Measurements from ENCODE around the gene SHLD1.

SHLD1 gene

DNA sequence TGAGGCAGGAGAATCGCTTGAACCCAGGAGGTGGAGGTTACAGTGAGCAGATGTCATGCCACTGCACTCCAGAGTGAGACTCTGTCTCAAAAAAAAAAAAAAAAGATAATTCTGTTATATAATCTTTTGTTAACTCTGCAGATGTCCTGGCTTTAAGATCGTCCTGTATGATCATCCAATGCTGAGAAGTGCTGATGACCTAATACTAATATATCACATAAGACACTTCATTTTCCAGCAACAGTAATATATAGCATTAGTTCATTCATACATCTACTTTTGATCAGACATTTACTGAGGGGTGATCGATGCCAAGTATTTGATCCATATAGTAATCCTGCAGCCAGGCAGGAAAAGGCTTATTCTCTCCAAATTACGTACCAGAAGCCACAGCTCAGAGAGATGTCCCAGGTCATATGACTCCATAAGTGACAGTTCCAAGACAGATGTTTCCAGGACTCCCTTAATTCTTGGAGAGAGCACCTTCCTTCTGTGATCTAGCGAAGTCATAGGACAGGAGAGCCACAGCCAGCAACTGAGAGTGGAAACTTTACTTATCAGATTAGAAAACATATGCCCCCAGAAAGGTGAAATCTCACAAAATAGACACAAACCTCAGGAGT is 60.7 kb downstream of the SHLD1 start:
- TF ChIP-seq EZH2 (IDR thresholded peaks at IDR 0.05; ENCODE audit: borderline replicate concordance, low read depth, low read length, severe bottlenecking) = no peak
- TF ChIP-seq, protein P1, sequence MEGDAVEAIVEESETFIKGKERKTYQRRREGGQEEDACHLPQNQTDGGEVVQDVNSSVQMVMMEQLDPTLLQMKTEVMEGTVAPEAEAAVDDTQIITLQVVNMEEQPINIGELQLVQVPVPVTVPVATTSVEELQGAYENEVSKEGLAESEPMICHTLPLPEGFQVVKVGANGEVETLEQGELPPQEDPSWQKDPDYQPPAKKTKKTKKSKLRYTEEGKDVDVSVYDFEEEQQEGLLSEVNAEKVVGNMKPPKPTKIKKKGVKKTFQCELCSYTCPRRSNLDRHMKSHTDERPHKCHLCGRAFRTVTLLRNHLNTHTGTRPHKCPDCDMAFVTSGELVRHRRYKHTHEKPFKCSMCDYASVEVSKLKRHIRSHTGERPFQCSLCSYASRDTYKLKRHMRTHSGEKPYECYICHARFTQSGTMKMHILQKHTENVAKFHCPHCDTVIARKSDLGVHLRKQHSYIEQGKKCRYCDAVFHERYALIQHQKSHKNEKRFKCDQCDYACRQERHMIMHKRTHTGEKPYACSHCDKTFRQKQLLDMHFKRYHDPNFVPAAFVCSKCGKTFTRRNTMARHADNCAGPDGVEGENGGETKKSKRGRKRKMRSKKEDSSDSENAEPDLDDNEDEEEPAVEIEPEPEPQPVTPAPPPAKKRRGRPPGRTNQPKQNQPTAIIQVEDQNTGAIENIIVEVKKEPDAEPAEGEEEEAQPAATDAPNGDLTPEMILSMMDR (IDR thresholded peaks at IDR 0.05; ENCODE audit: borderline replicate concordance, extremely low read depth, low read length, poor library complexity, severe bottlenecking) = no peak
- no peaks in the 10 kb centered on the region for H3K79me2 ChIP-seq (ENCODE audit: insufficient read depth, low read length)
- H3K4me3 ChIP-seq (ENCODE audit: low read depth in 1 of 2, low read length in 2 of 2) = no peak overlapping the region
- H3K9me3 ChIP-seq (ENCODE audit: insufficient read depth, low read length, severe bottlenecking) = no peaks in the 10 kb centered on the region
- peaks cover 5% of the 10 kb centered on the region; the same call in 1 of the 2 replicates for H3K36me3 ChIP-seq (ENCODE audit: insufficient read depth, low read length)
- H3K27ac ChIP-seq (ENCODE audit: low read length) = no peak overlapping the region
- no peaks in the 10 kb centered on the region for H3K4me1 ChIP-seq (ENCODE audit: insufficient read depth, low read length)
- H3K4me2 ChIP-seq (ENCODE audit: insufficient read depth, low read length) = no peak overlapping the region
- no peak overlapping the region for H3K9ac ChIP-seq (ENCODE audit: low read depth, low read length)
- ATAC-seq (ENCODE audit: insufficient read depth, low read depth) (no peak), DNase-seq (no peak)
- no peak overlapping the region for H2AFZ ChIP-seq (ENCODE audit: low read depth, low read length)
- no peaks in the 10 kb centered on the region for H3K27me3 ChIP-seq (ENCODE audit: insufficient read depth, low read length, poor library complexity)
- no peaks in the 10 kb centered on the region for H4K20me1 ChIP-seq (ENCODE audit: insufficient read depth, low read length)

DNA sequence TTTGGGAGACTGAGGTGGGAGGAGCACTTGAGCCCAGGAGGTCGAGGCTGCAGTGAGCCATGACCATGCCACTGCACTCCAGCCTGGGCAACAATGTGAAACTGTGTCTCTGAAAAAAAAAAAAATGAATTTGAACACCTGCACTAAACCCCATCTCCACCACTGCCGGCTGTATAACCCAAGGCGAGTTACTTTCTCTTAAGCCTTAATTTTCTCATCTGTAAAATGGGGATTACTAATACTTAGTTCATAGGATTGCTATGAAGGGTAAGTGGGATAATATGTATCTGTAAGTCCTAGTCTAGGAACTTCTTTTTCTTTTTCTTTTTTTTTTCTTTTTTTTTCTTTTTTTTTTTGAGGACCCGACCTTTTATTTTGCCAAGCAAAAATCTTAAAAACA is 61.5 kb downstream of the SHLD1 start:
- Histone ChIP-seq H3K36me3 (ENCODE audit: insufficient read depth, low read length) (peaks cover 2% of the 10 kb centered on the region; the same call in 1 of the 2 replicates), H3K27me3 (ENCODE audit: insufficient read depth, low read length, poor library complexity) (no peaks in the 10 kb centered on the region), H3K4me2 (ENCODE audit: insufficient read depth, low read length) (no peak overlapping the region), H3K9me3 (ENCODE audit: insufficient read depth, low read length, severe bottlenecking) (no peaks in the 10 kb centered on the region), H3K79me2 (ENCODE audit: insufficient read depth, low read length) (no peaks in the 10 kb centered on the region), H2AFZ (ENCODE audit: low read depth, low read length) (no peak overlapping the region), H3K4me1 (ENCODE audit: insufficient read depth, low read length) (no peaks in the 10 kb centered on the region), H3K4me3 (ENCODE audit: low read depth in 1 of 2, low read length in 2 of 2) (no peak overlapping the region), H3K27ac (ENCODE audit: low read length) (no peak overlapping the region), H3K9ac (ENCODE audit: low read depth, low read length) (no peak overlapping the region), H4K20me1 (ENCODE audit: insufficient read depth, low read length) (no peaks in the 10 kb centered on the region)
- DNase-seq = no peak
- no peak for TF ChIP-seq EZH2 (IDR thresholded peaks at IDR 0.05; ENCODE audit: borderline replicate concordance, low read depth, low read length, severe bottlenecking)
- TF ChIP-seq, protein P1 (IDR thresholded peaks at IDR 0.05; ENCODE audit: borderline replicate concordance, extremely low read depth, low read length, poor library complexity, severe bottlenecking) = no peak
- no peak for ATAC-seq (ENCODE audit: insufficient read depth, low read depth)

GRCh38 chr20:5818346-5818681 is 68.1 kb downstream of the SHLD1 start:
- ATAC-seq (ENCODE audit: insufficient read depth, low read depth) (no peak), DNase-seq (no peak)
- Histone ChIP-seq H3K27me3 (ENCODE audit: insufficient read depth, low read length, poor library complexity) (no peaks in the 10 kb centered on the region), H4K20me1 (ENCODE audit: insufficient read depth, low read length) (no peaks in the 10 kb centered on the region), H3K36me3 (ENCODE audit: insufficient read depth, low read length) (no peaks in the 10 kb centered on the region), H2AFZ (ENCODE audit: low read depth, low read length) (no peak overlapping the region), H3K79me2 (ENCODE audit: insufficient read depth, low read length) (no peaks in the 10 kb centered on the region), H3K4me1 (ENCODE audit: insufficient read depth, low read length) (no peaks in the 10 kb centered on the region), H3K27ac (ENCODE audit: low read length) (no peak overlapping the region), H3K9ac (ENCODE audit: low read depth, low read length) (no peak overlapping the region), H3K4me3 (ENCODE audit: low read depth in 1 of 2, low read length in 2 of 2) (no peak overlapping the region), H3K4me2 (ENCODE audit: insufficient read depth, low read length) (no peak overlapping the region), H3K9me3 (ENCODE audit: insufficient read depth, low read length, severe bottlenecking) (no peaks in the 10 kb centered on the region)
- no peak for TF ChIP-seq EZH2 (IDR thresholded peaks at IDR 0.05; ENCODE audit: borderline replicate concordance, low read depth, low read length, severe bottlenecking)
- TF ChIP-seq, protein P1 (IDR thresholded peaks at IDR 0.05; ENCODE audit: borderline replicate concordance, extremely low read depth, low read length, poor library complexity, severe bottlenecking) = no peak

All from DND-41 (cell line).